NB4 (cell line): ENCODE data around the gene B3GAT1.

Experiments used
- POLR2A ChIP-seq: IDR thresholded peaks from 2 replicates; pipeline ENCODE4 v1.6.1; 2011; ENCODE audit warnings: mild to moderate bottlenecking; ENCODE audit not compliant: insufficient read length; ENCODE audit errors: extremely low read depth
- TF ChIP-seq, protein P1 (sequence below): IDR thresholded peaks from one replicate; pipeline ENCODE4 v1.5.1; 2012; ENCODE audit warnings: low read depth, low read length

DNA sequence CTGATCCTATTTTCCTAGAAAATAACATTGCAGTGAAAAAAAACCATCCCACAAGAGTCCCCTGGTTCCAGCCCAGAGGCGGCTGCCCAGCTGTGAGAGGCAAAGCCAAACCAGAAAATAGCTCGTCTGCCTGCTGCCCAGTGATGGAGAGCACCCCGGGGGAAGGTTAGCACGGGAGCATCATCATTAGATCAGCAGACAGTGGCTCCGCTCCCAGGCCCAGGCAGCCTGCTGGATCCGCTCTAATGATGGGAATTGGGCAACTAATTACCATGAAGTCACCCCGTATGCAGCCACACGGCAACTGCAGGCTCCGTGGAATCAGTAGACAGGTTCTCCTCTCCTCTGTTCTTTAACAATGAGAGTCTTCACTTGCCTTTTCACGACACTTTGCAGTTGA, 17.1 kb upstream of the B3GAT1 start:
- TF ChIP-seq, protein P1, sequence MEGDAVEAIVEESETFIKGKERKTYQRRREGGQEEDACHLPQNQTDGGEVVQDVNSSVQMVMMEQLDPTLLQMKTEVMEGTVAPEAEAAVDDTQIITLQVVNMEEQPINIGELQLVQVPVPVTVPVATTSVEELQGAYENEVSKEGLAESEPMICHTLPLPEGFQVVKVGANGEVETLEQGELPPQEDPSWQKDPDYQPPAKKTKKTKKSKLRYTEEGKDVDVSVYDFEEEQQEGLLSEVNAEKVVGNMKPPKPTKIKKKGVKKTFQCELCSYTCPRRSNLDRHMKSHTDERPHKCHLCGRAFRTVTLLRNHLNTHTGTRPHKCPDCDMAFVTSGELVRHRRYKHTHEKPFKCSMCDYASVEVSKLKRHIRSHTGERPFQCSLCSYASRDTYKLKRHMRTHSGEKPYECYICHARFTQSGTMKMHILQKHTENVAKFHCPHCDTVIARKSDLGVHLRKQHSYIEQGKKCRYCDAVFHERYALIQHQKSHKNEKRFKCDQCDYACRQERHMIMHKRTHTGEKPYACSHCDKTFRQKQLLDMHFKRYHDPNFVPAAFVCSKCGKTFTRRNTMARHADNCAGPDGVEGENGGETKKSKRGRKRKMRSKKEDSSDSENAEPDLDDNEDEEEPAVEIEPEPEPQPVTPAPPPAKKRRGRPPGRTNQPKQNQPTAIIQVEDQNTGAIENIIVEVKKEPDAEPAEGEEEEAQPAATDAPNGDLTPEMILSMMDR = no peak
- no peak for TF ChIP-seq POLR2A
